Heart left ventricle (tissue), 16 donors: Measurements from ENCODE around the gene VSIG10L2. TPM values are rescaled to one million over a fixed set of nuclear protein-coding genes. Genes with fewer than 3 reads are reported as not detected.

Experiments used
- ATAC-seq, 4 donors: fragments of 200-7000 bp; cut with Tn5 transposase; one replicate each; pipeline ENCODE4 v1.9.1; 2020 to 2022; ENCODE audit warnings: moderate library complexity in 4 of 4, mild to moderate bottlenecking in 3 of 4, moderate number of reproducible peaks in 1 of 4
- DNase-seq, 5 donors: peaks; one replicate each; pipeline ENCODE4 v3.0.0-alpha.2; 2020
- H3K27ac ChIP-seq, 12 donors: fragments of 200-600 bp; sonication (generic) in 4 of 12; one replicate each; pipeline versions ENCODE4 v1.5.0 to v1.8.0; 2016 to 2022; ENCODE audit warnings: mild to moderate bottlenecking in 2 of 12
- H3K27me3 ChIP-seq, 9 donors: fragments of 200-600 bp; sonication (generic) in 2 of 9; one replicate each; pipeline versions ENCODE4 v1.5.1 to v1.8.0; 2016 to 2022; ENCODE audit warnings: mild to moderate bottlenecking in 3 of 9
- H3K36me3 ChIP-seq, 9 donors: fragments of 200-600 bp; sonication (generic) in 2 of 9; one replicate each; pipeline versions ENCODE4 v1.5.0 to v1.8.0; 2018 to 2022; ENCODE audit warnings: mild to moderate bottlenecking in 2 of 9
- H3K4me1 ChIP-seq, 12 donors: fragments of 200-600 bp; sonication (generic) in 4 of 12; one replicate each; pipeline versions ENCODE4 v1.5.0 to v1.8.0; 2016 to 2022; ENCODE audit warnings: mild to moderate bottlenecking in 3 of 12
- H3K4me3 ChIP-seq, 12 donors: fragments of 200-600 bp; sonication (generic) in 4 of 12; one replicate each; pipeline versions ENCODE4 v1.5.0 to v1.8.0; 2017 to 2022; ENCODE audit warnings: mild to moderate bottlenecking in 9 of 12, moderate library complexity in 4 of 12
- H3K9me3 ChIP-seq, 12 donors: fragments of 200-600 bp; sonication (generic) in 4 of 12; one replicate each; pipeline versions ENCODE4 v1.5.0 to v1.8.0; 2016 to 2022; ENCODE audit warnings: mild to moderate bottlenecking in 1 of 12
- CTCF ChIP-seq, 12 donors: fragments of 200-600 bp; sonication (generic) in 4 of 12; IDR thresholded peaks; one replicate each; pipeline versions ENCODE4 v1.5.0 to v1.8.0; 2018 to 2022; ENCODE audit warnings: antibody characterized with exemption in 12 of 12, mild to moderate bottlenecking in 5 of 12
- POLR2A ChIP-seq, 2 donors: fragments of 450-650 bp; IDR thresholded peaks; one replicate each; pipeline ENCODE4 v1.6.1; 2017; ENCODE audit warnings: antibody characterized with exemption in 2 of 2, mild to moderate bottlenecking in 2 of 2, moderate library complexity in 2 of 2
- WGBS, 4 donors: extraction: QIAGEN DNeasy Blood & Tissue Kit in 2 of 4; methylation state at CpG; one replicate each; pipeline versions ENCODE4 v1.1.5 to v1.1.7; 2013 to 2018; 5-methylcytosine and 5-hydroxymethylcytosine counted together
- intact Hi-C, 10 donors: fragments of 100-400 bp; cut with DNase I; formaldehyde crosslinking; loops; one replicate each; pipeline versions ENCODE4 v1.11.1 to v1.14.2; 2022
- polyA plus RNA-seq, 2 donors: library from polyadenylated mRNA; stranded (reverse); fragments of 200-250 nt; gene quantifications; one replicate each; pipeline ENCODE4 v1.2.3, GENCODE V29; 2013
- total RNA-seq, 9 donors: library from RNA; depleted of rRNA in 2 of 9; stranded (reverse); fragments of >200 nt in 2 of 9; fragmentation: NEBNext Ultra II Directional in 3 of 9; extraction: Animal tissue kit (Norgen Biotek cat#: 25700) in 3 of 9; gene quantifications; one replicate each; pipeline versions ENCODE4 v1.1.0 to v1.2.4, GENCODE V29; 2016 to 2023
- donor health status: ischemic (EF 13 %, LVEDD 7.1; RV severe dilation, severe dysfunction).
- donor health status: healthy with polysubstance abuse.
- donor health status: DM: no; HTN: yes; CAD: no.
- donor health status: DM: no; HTN: no; CAD: no.
- donor health status: ischemic (EF 25% LVEDD 6.9; RV normal size, moderate dysfunction).
- donor health status: ischemic (EF 25% LVEDD 5.7; RV mildly dilated, moderate dysfunction).
- donor health status: healthy.
- donor health status: DM: yes; HTN: yes; CAD: no.
- donor health status: ischemic (EF 35%, LVEDD 5.7; RV mildly dilated, moderate dysfunction).
- donor health status: nonischemic (EF 11% LVEDD 7.7; RV severe dilation, severe dysfunction).
- donor health status: DM: yes; HTN: yes; CAD: no.
- donor health status: PGD.
- donor health status: ischemic (EF 29% LVEDD 5.4; RV normal size, mild dysfunction).
- donor health status: nonischemic (EF 23%, LVEDD 6.1; RV moderate dilation, normal function).

Gene VSIG10L2
- total and polyA plus RNA-seq, 11 donors = 0.04 to 0.21 (median 0.12) TPM; not detected in 8

- H3K4me1 ChIP-seq = no peaks in the 10 kb centered on the region
- ATAC-seq (no peak), DNase-seq (no peak)
- no peaks in the 10 kb centered on the region for H3K36me3 ChIP-seq
- TF ChIP-seq CTCF (IDR thresholded peaks at IDR 0.05) (no peak), POLR2A (IDR thresholded peaks at IDR 0.05) (no peak)
- H3K4me3 ChIP-seq = no peak overlapping the region
- H3K27me3 ChIP-seq = peaks cover 0 to 22% (median 3%) of the 10 kb centered on the region in 9 donors
- intact Hi-C loops = loop anchor here in 2 of 10 donors (1.0 to 5.0 kb wide), 2 partner anchors 271 to 273 kb away; no protein-coding TSS in a partner anchor
- no peak overlapping the region for H3K27ac ChIP-seq
- no peaks in the 10 kb centered on the region for H3K9me3 ChIP-seq
- 78 to 84% (median 80%) methylated on average over 9 of the region's 9 CpGs for WGBS, 4 donors
Observed at GRCh38 chr11:125921042-125921441, 24.8 kb upstream of the VSIG10L2 start.

GRCh38 chr11:125922156-125922555 lies 23.7 kb upstream of the VSIG10L2 start:
- H3K36me3 ChIP-seq = no peaks in the 10 kb centered on the region
- no peak overlapping the region for H3K27ac ChIP-seq
- DNase-seq (no peak), ATAC-seq (no peak)
- intact Hi-C loops = loop anchor here in 4 of 10 donors (2.0 to 5.0 kb wide), 2 partner anchors 270 to 273 kb away; no protein-coding TSS in a partner anchor
- H3K4me3 ChIP-seq = no peak overlapping the region
- 83 to 88% (median 86%) methylated on average over 3 of the region's 3 CpGs for WGBS, 4 donors
- no peaks in the 10 kb centered on the region for H3K4me1 ChIP-seq
- TF ChIP-seq POLR2A (IDR thresholded peaks at IDR 0.05) (no peak), CTCF (IDR thresholded peaks at IDR 0.05) (no peak)
- peaks cover 0 to 20% (median 0%) of the 10 kb centered on the region in 9 donors for H3K27me3 ChIP-seq
- no peaks in the 10 kb centered on the region for H3K9me3 ChIP-seq

GRCh38 chr11:125923012-125923579 lies 22.7 kb upstream of the VSIG10L2 start:
- Histone ChIP-seq H3K4me1 (no peaks in the 10 kb centered on the region), H3K27me3 (peaks cover 0 to 13% (median 0%) of the 10 kb centered on the region in 9 donors), H3K27ac (no peak overlapping the region), H3K9me3 (no peaks in the 10 kb centered on the region), H3K4me3 (no peak overlapping the region), H3K36me3 (no peaks in the 10 kb centered on the region)
- ATAC-seq (peak; percentile 69 to 89 (median 76)), DNase-seq (peak in 4 of 5 donors; percentile 52 to 61 (median 57))
- intact Hi-C loops = loop anchor here in 7 of 10 donors (1.0 to 5.0 kb wide), 4 partner anchors 269 to 272 kb away; no protein-coding TSS in a partner anchor
- TF ChIP-seq CTCF (IDR thresholded peaks at IDR 0.05) (peak; percentile 65 to 87 (median 79)), POLR2A (IDR thresholded peaks at IDR 0.05) (no peak)
- 5 to 9% (median 6%) methylated on average over 8 of the region's 8 CpGs for WGBS, 4 donors

DNA sequence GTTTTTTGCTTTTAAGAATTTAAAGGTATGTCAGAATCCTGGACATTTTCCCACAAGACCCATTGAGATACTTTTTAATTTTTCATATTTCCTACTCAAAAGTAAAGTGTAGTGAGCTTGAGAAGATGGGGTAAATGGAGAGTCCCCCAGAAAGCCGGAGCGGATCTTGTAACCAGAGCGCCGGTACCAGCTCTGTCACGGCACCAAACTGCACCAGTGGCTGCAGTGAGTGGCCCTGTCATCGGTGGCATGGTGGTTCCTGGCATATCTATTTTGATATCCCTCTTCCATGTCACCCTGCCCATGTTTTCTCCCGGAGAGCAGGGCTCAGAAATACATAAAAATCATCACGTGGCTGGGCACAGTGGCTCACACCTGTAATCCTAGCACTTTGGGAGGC lies 22.2 kb upstream of the VSIG10L2 start:
- Histone ChIP-seq H3K4me1 (no peaks in the 10 kb centered on the region), H3K27ac (no peak overlapping the region), H3K9me3 (no peaks in the 10 kb centered on the region), H3K4me3 (no peak overlapping the region), H3K36me3 (no peaks in the 10 kb centered on the region), H3K27me3 (peaks cover 0 to 13% (median 0%) of the 10 kb centered on the region in 9 donors)
- no peak for TF ChIP-seq POLR2A (IDR thresholded peaks at IDR 0.05)
- TF ChIP-seq CTCF (IDR thresholded peaks at IDR 0.05) = no peak
- no peak for ATAC-seq
- no peak for DNase-seq
- intact Hi-C loops = loop anchor here in 7 of 10 donors (1.0 to 5.0 kb wide), 4 partner anchors 269 to 271 kb away; no protein-coding TSS in a partner anchor
- 85 to 96% (median 92%) methylated on average over 8 of the region's 8 CpGs for WGBS, 4 donors
